ENCODE data around the gene SEPTIN12. TPM values are rescaled to one million over a fixed set of nuclear protein-coding genes. Genes with fewer than 3 reads are reported as not detected.
A peak's percentile ranks its signal among the peaks of the same experiment; 100 is the strongest.

SEPTIN12 gene
- total RNA-seq, 1 experiment from 2014 or later = not detected

GRCh38 chr16:4801962-4802658, 14.0 kb upstream of the SEPTIN12 start, which contains the start of gene ROGDI:
Gene ROGDI (minus strand): TSS chr16:4802633. CDS start chr16:4802571, 62 bp downstream.
- ATAC-seq (peak; percentile 79), DNase-seq (ENCODE audit: low read depth, low spot score) (no peak)
- in situ Hi-C loops (cut with HindIII; ENCODE audit: low pct_unique_long_range_greater_than_20kb, low sequenced_read_pairs) = no loop called here
- ChIA-PET POLR2A (no interaction called here), CTCF (interaction anchor here (0.7 kb wide), 1 partner anchor 134 kb away, joined by 3 read pairs; no protein-coding TSS in a partner anchor)
- H3K27ac ChIP-seq (ENCODE audit: low read length) = peak within 1 kb of the TSS; percentile 85
- H3K36me3 ChIP-seq (ENCODE audit: control insufficient read depth, insufficient read depth, low read length) = no peaks in the 10 kb centered on the region
- TF ChIP-seq CTCF (IDR thresholded peaks at IDR 0.05) = no peak
- TF ChIP-seq TCF7L2 (IDR thresholded peaks at IDR 0.05; ENCODE audit: low read depth, low read length) = no peak
- peak; percentile 35; the same call in 1 of the 2 replicates for TF ChIP-seq SIN3A (IDR thresholded peaks at IDR 0.05; ENCODE audit: borderline replicate concordance, insufficient read depth, low read depth, low read length)
- TF ChIP-seq, protein P1, sequence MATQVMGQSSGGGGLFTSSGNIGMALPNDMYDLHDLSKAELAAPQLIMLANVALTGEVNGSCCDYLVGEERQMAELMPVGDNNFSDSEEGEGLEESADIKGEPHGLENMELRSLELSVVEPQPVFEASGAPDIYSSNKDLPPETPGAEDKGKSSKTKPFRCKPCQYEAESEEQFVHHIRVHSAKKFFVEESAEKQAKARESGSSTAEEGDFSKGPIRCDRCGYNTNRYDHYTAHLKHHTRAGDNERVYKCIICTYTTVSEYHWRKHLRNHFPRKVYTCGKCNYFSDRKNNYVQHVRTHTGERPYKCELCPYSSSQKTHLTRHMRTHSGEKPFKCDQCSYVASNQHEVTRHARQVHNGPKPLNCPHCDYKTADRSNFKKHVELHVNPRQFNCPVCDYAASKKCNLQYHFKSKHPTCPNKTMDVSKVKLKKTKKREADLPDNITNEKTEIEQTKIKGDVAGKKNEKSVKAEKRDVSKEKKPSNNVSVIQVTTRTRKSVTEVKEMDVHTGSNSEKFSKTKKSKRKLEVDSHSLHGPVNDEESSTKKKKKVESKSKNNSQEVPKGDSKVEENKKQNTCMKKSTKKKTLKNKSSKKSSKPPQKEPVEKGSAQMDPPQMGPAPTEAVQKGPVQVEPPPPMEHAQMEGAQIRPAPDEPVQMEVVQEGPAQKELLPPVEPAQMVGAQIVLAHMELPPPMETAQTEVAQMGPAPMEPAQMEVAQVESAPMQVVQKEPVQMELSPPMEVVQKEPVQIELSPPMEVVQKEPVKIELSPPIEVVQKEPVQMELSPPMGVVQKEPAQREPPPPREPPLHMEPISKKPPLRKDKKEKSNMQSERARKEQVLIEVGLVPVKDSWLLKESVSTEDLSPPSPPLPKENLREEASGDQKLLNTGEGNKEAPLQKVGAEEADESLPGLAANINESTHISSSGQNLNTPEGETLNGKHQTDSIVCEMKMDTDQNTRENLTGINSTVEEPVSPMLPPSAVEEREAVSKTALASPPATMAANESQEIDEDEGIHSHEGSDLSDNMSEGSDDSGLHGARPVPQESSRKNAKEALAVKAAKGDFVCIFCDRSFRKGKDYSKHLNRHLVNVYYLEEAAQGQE (IDR thresholded peaks at IDR 0.05; ENCODE audit: insufficient read depth in 1 of 2, low read depth in 2 of 2, low read length in 1 of 2) = no peak
- no peak for TF ChIP-seq POLR2AphosphoS5 (IDR thresholded peaks at IDR 0.05; ENCODE audit: low read depth, low read length)
- no peaks in the 10 kb centered on the region for H3K27me3 ChIP-seq (ENCODE audit: control insufficient read depth, insufficient read depth, low read length)
- no peaks in the 10 kb centered on the region for H3K9me3 ChIP-seq (ENCODE audit: control insufficient read depth, insufficient read depth, low read depth, low read length)
- peak within 1 kb of the TSS; percentile 66 to 70 for H3K4me3 ChIP-seq (ENCODE audit: low read depth in 2 of 2, low read length in 2 of 2)
- no TSS peak for BruUV-seq (replicated peaks)
- H3K4me1 ChIP-seq (ENCODE audit: control insufficient read depth, insufficient read depth, low read length) = peaks cover 27% of the 10 kb centered on the region
- intact Hi-C loops (cut with micrococcal nuclease; ENCODE audit: unreplicated experiment) = no loop called here

DNA sequence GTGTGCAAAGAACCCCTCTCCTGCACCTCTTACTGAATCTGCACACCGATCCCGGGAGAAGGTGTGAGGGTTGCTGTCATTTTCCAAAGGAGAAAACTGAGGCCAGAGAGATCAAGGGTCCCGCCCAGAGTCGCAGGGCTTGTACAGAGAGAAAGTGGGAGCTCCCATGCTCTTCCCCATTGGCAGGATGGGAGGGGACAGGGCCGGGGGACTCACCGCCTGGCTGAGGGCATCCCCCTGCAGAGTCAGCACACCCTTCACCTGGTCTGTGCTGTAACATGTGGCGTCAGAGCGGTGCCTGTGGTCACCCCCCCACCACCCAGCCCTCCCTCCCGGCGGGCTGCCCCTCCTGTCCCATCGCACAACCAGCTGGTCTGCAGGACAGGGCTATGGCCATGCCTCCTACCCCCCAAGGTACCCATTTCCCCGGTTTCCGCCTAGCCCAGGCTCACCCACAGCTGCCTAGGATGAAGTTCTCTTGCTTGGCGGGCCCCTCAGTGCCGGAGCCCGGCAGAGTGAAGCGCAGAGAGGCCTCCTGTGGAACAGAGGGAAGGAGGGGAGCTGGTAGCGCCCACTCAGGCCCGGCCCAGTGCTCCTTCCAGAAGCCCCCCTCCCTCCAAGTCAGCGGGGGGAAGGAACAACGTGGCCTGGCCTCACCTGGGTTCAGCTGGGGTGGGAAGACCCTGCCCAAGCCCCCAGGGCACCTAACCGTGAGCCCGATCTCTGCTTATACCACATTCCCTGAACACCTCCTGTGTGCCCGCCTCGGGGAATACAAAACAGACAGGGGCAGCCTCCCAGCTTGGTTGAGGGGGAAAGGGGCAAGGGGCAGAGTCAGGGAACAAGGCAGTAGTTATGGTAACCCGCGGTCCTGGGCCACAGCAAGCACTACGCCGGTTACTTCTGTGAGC, 13.2 kb upstream of the SEPTIN12 start:
- Histone ChIP-seq H3K27me3 (ENCODE audit: control insufficient read depth, insufficient read depth, low read length) (no peaks in the 10 kb centered on the region), H3K27ac (ENCODE audit: low read length) (peak overlapping the region; percentile 81), H3K4me3 (ENCODE audit: low read depth in 2 of 2, low read length in 2 of 2) (peak overlapping the region; percentile 66 to 70), H3K36me3 (ENCODE audit: control insufficient read depth, insufficient read depth, low read length) (no peaks in the 10 kb centered on the region), H3K9me3 (ENCODE audit: control insufficient read depth, insufficient read depth, low read depth, low read length) (no peaks in the 10 kb centered on the region), H3K4me1 (ENCODE audit: control insufficient read depth, insufficient read depth, low read length) (peaks cover 27% of the 10 kb centered on the region)
- TF ChIP-seq SIN3A (IDR thresholded peaks at IDR 0.05; ENCODE audit: borderline replicate concordance, insufficient read depth, low read depth, low read length) (no peak), CTCF (IDR thresholded peaks at IDR 0.05) (no peak), TCF7L2 (IDR thresholded peaks at IDR 0.05; ENCODE audit: low read depth, low read length) (no peak), POLR2AphosphoS5 (IDR thresholded peaks at IDR 0.05; ENCODE audit: low read depth, low read length) (no peak)
- TF ChIP-seq, protein P1 (IDR thresholded peaks at IDR 0.05; ENCODE audit: insufficient read depth in 1 of 2, low read depth in 2 of 2, low read length in 1 of 2) = no peak
- no peak for ATAC-seq
- ChIA-PET CTCF (no interaction called here), POLR2A (no interaction called here)
- intact Hi-C loops (cut with micrococcal nuclease; ENCODE audit: unreplicated experiment) = no loop called here
- in situ Hi-C loops (cut with HindIII; ENCODE audit: low pct_unique_long_range_greater_than_20kb, low sequenced_read_pairs) = no loop called here
- no TSS peak for BruUV-seq (replicated peaks)
- no peak for DNase-seq (ENCODE audit: low read depth, low spot score)

All from Panc1 (cell line).